IMR-90 (cell line): ENCODE data around the gene QDPR. TPM values are rescaled to one million over a fixed set of nuclear protein-coding genes. Genes with fewer than 3 reads are reported as not detected.

Experiments used
- ATAC-seq: fragments of 200-7000 bp; cut with Tn5 transposase; 2 replicates; pipeline ENCODE4 v1.9.1; 2020; ENCODE audit warnings: low read depth, mild to moderate bottlenecking, moderate library complexity
- BruUV-seq: library from RNA; stranded (reverse); fragments of 400-500 nt; replicated peaks from 2 replicates; lab custom pipeline; 2021; lab: Mats Ljungman, UMichigan
- CTCF ChIA-PET: fragments of 300-600 bp; formaldehyde crosslinking; extraction: SDS; loops from one replicate; lab custom pipeline; 2021; ENCODE audit warnings: antibody characterized with exemption; lab: Yijun Ruan, JAX
- POLR2A ChIA-PET: fragments of 300-600 bp; sonication (Branson Sonifier 250); formaldehyde crosslinking; loops from one replicate; lab custom pipeline; 2022; ENCODE audit warnings: antibody characterized with exemption; ENCODE audit not compliant: unreplicated experiment; lab: Charles Lee
- DNase-seq: peaks from one replicate; pipeline ENCODE4 v3.0.0; 2013
- H2AFZ ChIP-seq: replicated peaks from 2 replicates; pipeline ENCODE3; 2013; ENCODE audit warnings: low read length, mild to moderate bottlenecking; ENCODE audit not compliant: poor library complexity
- H2AK5ac ChIP-seq: 2 replicates; pipeline ENCODE4 v1.6.1; 2013; ENCODE audit warnings: low read depth, low read length, inconsistent platforms
- H2AK9ac ChIP-seq: replicated peaks from 2 replicates; pipeline ENCODE3; 2013; ENCODE audit warnings: mild to moderate bottlenecking, low read depth, low read length, moderate library complexity; ENCODE audit not compliant: poor library complexity
- H2BK120ac ChIP-seq: 2 replicates; pipeline ENCODE4 v1.6.1; 2013; ENCODE audit warnings: low read depth, low read length, inconsistent platforms
- H2BK15ac ChIP-seq: 3 replicates; pipeline ENCODE4 v1.6.1; 2013; ENCODE audit warnings: low read depth, low read length, inconsistent platforms
- H2BK20ac ChIP-seq: 2 replicates; pipeline ENCODE4 v1.6.1; 2013; ENCODE audit warnings: low read depth, mild to moderate bottlenecking, inconsistent platforms, low read length, moderate library complexity
- H2BK5ac ChIP-seq: 2 replicates; pipeline ENCODE4 v1.6.1; 2013; ENCODE audit warnings: mild to moderate bottlenecking, low read depth, low read length, inconsistent platforms; ENCODE audit not compliant: poor library complexity, severe bottlenecking
- H3K14ac ChIP-seq: replicated peaks from 2 replicates; pipeline ENCODE4 v1.6.1; 2013; ENCODE audit warnings: low read depth, low read length, inconsistent platforms
- H3K18ac ChIP-seq: 2 replicates; pipeline ENCODE4 v1.6.1; 2013; ENCODE audit warnings: low read depth, low read length, control low read depth
- H3K23ac ChIP-seq: 2 replicates; pipeline ENCODE4 v1.6.1; 2013; ENCODE audit warnings: low read depth, low read length, inconsistent platforms
- H3K27ac ChIP-seq: 2 replicates; pipeline ENCODE4 v1.5.1; 2013; ENCODE audit warnings: mild to moderate bottlenecking, control low read depth, low read length; ENCODE audit not compliant: insufficient read depth
- H3K27me3 ChIP-seq: 2 replicates; pipeline ENCODE4 v1.6.1; 2013; ENCODE audit warnings: low read length; ENCODE audit not compliant: control insufficient read depth, insufficient read depth
- H3K36me3 ChIP-seq: 2 replicates; pipeline ENCODE4 v1.6.1; 2013; ENCODE audit warnings: low read length, mixed read lengths; ENCODE audit not compliant: control insufficient read depth, insufficient read depth
- H3K4ac ChIP-seq: 2 replicates; pipeline ENCODE4 v1.6.1; 2013; ENCODE audit warnings: low read depth, low read length, inconsistent platforms
- H3K4me1 ChIP-seq: 2 replicates; pipeline ENCODE4 v1.6.1; 2013; ENCODE audit warnings: low read length, mixed read lengths; ENCODE audit not compliant: control insufficient read depth, insufficient read depth
- H3K4me2 ChIP-seq: 2 replicates; pipeline ENCODE4 v1.6.1; 2013; ENCODE audit warnings: low read depth, mild to moderate bottlenecking, control low read depth, low read length, moderate library complexity
- H3K4me3 ChIP-seq: 2 replicates; pipeline ENCODE4 v1.5.1; 2013; ENCODE audit warnings: low read depth, mild to moderate bottlenecking, control low read depth, low read length, moderate library complexity; ENCODE audit not compliant: insufficient read depth
- H3K56ac ChIP-seq: 2 replicates; pipeline ENCODE4 v1.6.1; 2013; ENCODE audit warnings: low read length, inconsistent platforms; ENCODE audit not compliant: insufficient read depth; ENCODE audit errors: extremely low read depth
- H3K79me1 ChIP-seq, 2 experiments: 2 replicates each; pipeline ENCODE4 v1.6.1; 2013; ENCODE audit warnings: low read length in 2 of 2, inconsistent platforms in 1 of 2, low read depth in 1 of 2
- H3K9ac ChIP-seq: 2 replicates; pipeline ENCODE4 v1.6.1; 2013; ENCODE audit warnings: low read depth, low read length, control low read depth
- H3K9me1 ChIP-seq: 2 replicates; pipeline ENCODE4 v1.6.1; 2013; ENCODE audit warnings: low read length, inconsistent platforms; ENCODE audit not compliant: insufficient read depth
- H3K9me3 ChIP-seq: 2 replicates; pipeline ENCODE4 v1.6.1; 2013; ENCODE audit warnings: low read length; ENCODE audit not compliant: control insufficient read depth, insufficient read depth
- H4K20me1 ChIP-seq: 2 replicates; pipeline ENCODE4 v1.6.1; 2013; ENCODE audit warnings: low read length, inconsistent platforms; ENCODE audit not compliant: insufficient read depth
- H4K5ac ChIP-seq: 2 replicates; pipeline ENCODE4 v1.6.1; 2013; ENCODE audit warnings: mild to moderate bottlenecking, low read depth, low read length, control low read depth
- H4K8ac ChIP-seq, 2 experiments: 2 replicates each; pipeline ENCODE4 v1.6.1; 2013; ENCODE audit warnings: low read depth in 2 of 2, low read length in 2 of 2, control low read depth in 1 of 2, inconsistent platforms in 1 of 2
- H4K91ac ChIP-seq: 2 replicates; pipeline ENCODE4 v1.6.1; 2013; ENCODE audit warnings: low read depth, low read length, inconsistent platforms; ENCODE audit not compliant: insufficient read depth
- BHLHE40 ChIP-seq: fragments of 150-350 bp; IDR thresholded peaks from 2 replicates; pipeline ENCODE4 v1.6.1; 2016; ENCODE audit warnings: mild to moderate bottlenecking, low read depth, low read length
- CEBPB ChIP-seq: IDR thresholded peaks from 2 replicates; pipeline ENCODE4 v1.6.1; 2012; ENCODE audit warnings: low read depth, low read length, improper control_type of control experiment
- CHD1 ChIP-seq: IDR thresholded peaks from 2 replicates; pipeline ENCODE4 v1.6.1; 2012; ENCODE audit warnings: low read depth, low read length, improper control_type of control experiment
- CTCF ChIP-seq: conservative IDR thresholded peaks from 2 replicates; pipeline ENCODE4 v1.5.1; 2012; ENCODE audit warnings: mild to moderate bottlenecking, low read depth, low read length, improper control_type of control experiment
- ELK1 ChIP-seq: fragments of 150-350 bp; IDR thresholded peaks from 2 replicates; pipeline ENCODE4 v1.6.1; 2016; ENCODE audit warnings: low read depth, mild to moderate bottlenecking, low read length, moderate library complexity, borderline replicate concordance
- MAFK ChIP-seq: IDR thresholded peaks from 2 replicates; pipeline ENCODE4 v1.6.1; 2012; ENCODE audit warnings: low read depth, low read length, improper control_type of control experiment
- MAZ ChIP-seq: IDR thresholded peaks from 2 replicates; pipeline ENCODE4 v1.6.1; 2012; ENCODE audit warnings: low read depth, mild to moderate bottlenecking, low read length, improper control_type of control experiment, moderate library complexity, borderline replicate concordance
- NFE2L2 ChIP-seq: fragments of 150-350 bp; IDR thresholded peaks from 2 replicates; pipeline ENCODE4 v1.6.1; 2016; ENCODE audit warnings: low read depth, mild to moderate bottlenecking, low read length
- POLR2A ChIP-seq: IDR thresholded peaks from 2 replicates; pipeline ENCODE4 v1.6.1; 2012; ENCODE audit warnings: mild to moderate bottlenecking, low read depth, low read length
- RAD21 ChIP-seq: IDR thresholded peaks from 2 replicates; pipeline ENCODE4 v1.6.1; 2012; ENCODE audit warnings: low read length, improper control_type of control experiment
- RFX5 ChIP-seq: IDR thresholded peaks from 2 replicates; pipeline ENCODE4 v1.8.0; 2012; ENCODE audit warnings: low read depth, mild to moderate bottlenecking, low read length, moderate library complexity
- USF2 ChIP-seq: fragments of 150-350 bp; IDR thresholded peaks from 2 replicates; pipeline ENCODE4 v1.6.1; 2017; ENCODE audit warnings: mild to moderate bottlenecking, antibody characterized with exemption, low read length, low read depth
- WGBS, 2 experiments: methylation state at CpG; one replicate each; pipeline versions ENCODE4 v1.1.5 to v1.1.7; 2013; ENCODE audit warnings: missing lambda C conversion rate in 2 of 2; ENCODE audit not compliant: insufficient read length in 1 of 2; ENCODE audit errors: extremely low coverage in 2 of 2; 5-methylcytosine and 5-hydroxymethylcytosine counted together
- dilution Hi-C: fragments of 300-500 bp; cut with HindIII; formaldehyde crosslinking; loops from one replicate; pipeline ENCODE4 v1.14.3; 2018; ENCODE audit warnings: low sequenced_read_pairs; ENCODE audit not compliant: unreplicated experiment
- in situ Hi-C: fragments of 300-500 bp; cut with MboI; formaldehyde crosslinking; loops from 3 replicates; pipeline ENCODE4 v1.14.3; 2019; ENCODE audit warnings: low sequenced_read_pairs, inconsistent platforms, mixed read lengths
- intact Hi-C: fragments of 100-400 bp; cut with micrococcal nuclease; formaldehyde crosslinking; loops from 2 replicates; pipeline ENCODE4 v1.10.0; 2022
- polyA plus RNA-seq, 3 experiments: library from polyadenylated mRNA; depleted of rRNA; stranded (reverse); fragments of >200 nt; gene quantifications; 2 replicates each; pipeline ENCODE4 v1.2.3, GENCODE V29; 2012; ENCODE audit warnings: low replicate concordance in 1 of 3
- total RNA-seq: library from RNA; depleted of rRNA; stranded (reverse); fragments of >200 nt; gene quantifications from 2 replicates; pipeline ENCODE4 v1.2.3, GENCODE V29; 2012

QDPR gene
- total and polyA plus RNA-seq, 2 of the 4 experiments (the other 2 are of a cell fraction): 10.4 to 31.1 TPM

- WGBS, 2 experiments: 80% methylated on average over 1 of the region's 7 CpGs; no CpG with 5 or more reads in 1 of the 2 experiments
- Histone ChIP-seq H3K4me2 (no peak overlapping the region), H4K8ac (no peak overlapping the region), H2BK20ac (no peak overlapping the region), H3K18ac (no peak overlapping the region), H3K9me3 (peaks cover 4% of the 10 kb centered on the region), H2BK5ac (no peak overlapping the region), H3K27ac (no peak overlapping the region), H3K9ac (no peak overlapping the region), H3K27me3 (no peaks in the 10 kb centered on the region), H3K79me1 (no peaks in the 10 kb centered on the region), H2AFZ (no peak overlapping the region), H4K5ac (no peak overlapping the region), H3K36me3 (no peaks in the 10 kb centered on the region), H2BK120ac (no peak overlapping the region), H3K9me1 (no peaks in the 10 kb centered on the region), H4K91ac (no peak overlapping the region), H4K20me1 (no peaks in the 10 kb centered on the region), H3K14ac (no peak overlapping the region), H2AK9ac (no peak overlapping the region), H3K4me1 (no peaks in the 10 kb centered on the region), H2BK15ac (no peak overlapping the region), H2AK5ac (no peak overlapping the region), H3K4me3 (no peak overlapping the region), H3K23ac (no peak overlapping the region), H3K56ac (no peak overlapping the region), H3K4ac (no peak overlapping the region)
- intact Hi-C loops: no loop called here
- TF ChIP-seq CEBPB (no peak), MAFK (no peak), CHD1 (no peak), NFE2L2 (no peak), ELK1 (no peak), MAZ (no peak), RFX5 (no peak), RAD21 (no peak), BHLHE40 (no peak), CTCF (no peak), USF2 (no peak), POLR2A (no peak)
- POLR2A ChIA-PET: no interaction called here
- no TSS peak for BruUV-seq
- CTCF ChIA-PET: interaction anchor here (0.6 kb wide), 1 partner anchor 1567 kb away, joined by 3 read pairs; no protein-coding TSS in a partner anchor
- dilution Hi-C loops: no loop called here
- ATAC-seq (no peak), DNase-seq (no peak)
- in situ Hi-C loops: no loop called here
These were observed 31.5 kb downstream of the QDPR start for GRCh38 chr4:17480210-17480927.
